NCI-H510A (cell line): ENCODE measurements around the gene BIRC6.
"Not testable (repeated sequence)": the region's sequence is repeated elsewhere in the genome, so short reads cannot be mapped to it uniquely, and the experiment has no call there.

Experiments used
- DNase-seq: peaks from one replicate; lab custom pipeline; 2025; lab: John Stamatoyannopoulos, UW

The BIRC6 gene

GRCh38 chr2:32506446-32506845, 149.6 kb downstream of the BIRC6 start:
- DNase-seq, result no peak

GRCh38 chr2:32514946-32515345, 158.1 kb downstream of the BIRC6 start:
- no peak for DNase-seq

DNA sequence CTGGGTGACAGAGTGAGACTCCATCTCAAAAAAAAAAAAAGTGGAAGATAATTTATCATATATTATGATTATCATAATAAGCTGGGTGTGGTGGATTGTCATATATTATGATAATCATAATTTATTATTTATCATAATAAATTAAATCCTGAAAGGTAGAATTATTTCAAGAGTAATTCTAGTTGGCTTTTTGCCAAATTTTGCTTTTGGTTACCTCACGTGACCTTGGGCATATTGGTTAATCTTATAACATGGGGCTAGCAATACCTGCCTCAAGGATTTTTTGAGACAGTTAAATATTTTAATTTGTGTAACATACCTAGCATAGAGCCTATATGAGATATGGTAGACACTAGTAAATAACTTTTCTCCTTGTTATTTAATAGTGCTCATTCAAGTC, 159.7 kb downstream of the BIRC6 start:
- DNase-seq, result no peak

DNA sequence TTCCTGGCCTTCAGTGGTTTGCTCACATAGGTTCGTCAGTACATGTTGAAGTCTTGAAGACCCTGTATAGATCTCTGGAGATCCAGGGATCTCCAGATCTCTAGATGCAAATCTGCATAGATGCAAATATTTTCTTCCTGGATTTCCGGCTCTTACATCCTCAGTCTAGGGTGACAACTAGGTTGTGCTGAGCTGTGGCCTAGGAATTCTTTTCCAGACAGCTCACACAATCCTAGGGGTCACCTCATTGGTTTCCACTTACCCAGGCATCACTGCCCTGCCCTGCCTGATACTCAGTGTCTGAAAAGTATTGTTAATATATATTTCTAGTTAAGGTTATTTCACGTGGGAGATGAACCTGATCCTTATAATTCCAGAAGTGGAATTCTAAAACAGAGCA, 165.9 kb downstream of the BIRC6 start:
- DNase-seq, result no peak

- DNase-seq, result no peak
These were observed 166.9 kb downstream of the BIRC6 start for GRCh38 chr2:32523686-32524085.

DNA sequence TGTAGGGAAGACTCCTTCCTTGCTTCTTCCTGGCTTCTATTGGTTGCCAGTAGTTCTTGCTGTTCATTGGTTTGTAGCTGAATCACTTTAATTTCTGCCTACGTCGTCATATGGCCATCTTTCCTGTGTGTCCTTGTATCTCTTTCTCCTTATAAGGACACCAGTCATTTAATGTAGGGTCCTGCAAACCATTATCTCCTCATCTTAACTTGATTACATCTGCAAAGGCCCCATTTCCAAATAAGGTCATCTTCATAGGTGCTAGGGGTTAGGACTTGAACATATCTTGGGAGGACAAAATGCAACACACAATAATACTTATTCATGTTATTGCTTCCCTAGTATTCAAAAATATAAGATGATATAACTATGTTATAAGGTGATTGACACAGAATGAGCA, 175.5 kb downstream of the BIRC6 start:
- DNase-seq, result no peak

DNA sequence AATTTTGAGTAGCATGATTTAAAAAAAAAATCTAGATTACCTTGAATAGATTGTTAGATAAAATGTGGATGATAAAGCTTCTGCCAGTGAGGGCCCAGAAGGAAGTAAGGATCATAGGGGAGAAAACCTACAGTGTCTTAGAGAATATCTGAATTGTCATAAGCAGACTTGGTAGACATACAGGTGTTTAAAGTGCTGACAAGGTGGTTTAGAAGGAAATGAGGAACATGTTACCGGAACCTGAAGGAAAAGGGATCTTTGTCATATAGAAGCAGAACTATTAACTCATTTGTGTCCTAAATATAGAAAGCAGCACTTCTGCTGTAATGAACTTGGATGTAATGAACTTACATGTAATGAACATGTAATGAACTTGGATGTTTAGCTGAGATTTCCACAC, 176.1 kb downstream of the BIRC6 start:
- DNase-seq, result no peak

- no peak for DNase-seq
These were observed 178.0 kb downstream of the BIRC6 start for GRCh38 chr2:32534831-32535230.

DNA sequence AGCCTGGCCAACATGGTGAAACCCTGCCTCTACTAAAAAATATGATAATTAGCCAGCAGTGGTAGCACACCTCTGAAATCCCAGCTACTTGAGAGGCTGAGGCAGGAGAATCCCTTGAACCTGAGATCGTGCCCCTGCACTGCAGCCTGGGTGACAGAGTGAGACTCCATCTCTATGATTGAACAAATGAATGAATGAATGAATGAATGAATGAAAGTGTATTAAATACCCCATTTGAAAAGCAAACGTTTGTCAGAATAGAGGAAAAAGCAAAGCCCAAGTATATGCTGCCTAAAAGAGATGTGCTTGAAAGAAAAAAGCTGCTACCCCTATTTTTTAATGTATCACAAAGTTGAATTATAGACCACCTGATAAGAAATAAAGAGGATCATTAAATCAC, 181.9 kb downstream of the BIRC6 start:
- no peak for DNase-seq

DNA sequence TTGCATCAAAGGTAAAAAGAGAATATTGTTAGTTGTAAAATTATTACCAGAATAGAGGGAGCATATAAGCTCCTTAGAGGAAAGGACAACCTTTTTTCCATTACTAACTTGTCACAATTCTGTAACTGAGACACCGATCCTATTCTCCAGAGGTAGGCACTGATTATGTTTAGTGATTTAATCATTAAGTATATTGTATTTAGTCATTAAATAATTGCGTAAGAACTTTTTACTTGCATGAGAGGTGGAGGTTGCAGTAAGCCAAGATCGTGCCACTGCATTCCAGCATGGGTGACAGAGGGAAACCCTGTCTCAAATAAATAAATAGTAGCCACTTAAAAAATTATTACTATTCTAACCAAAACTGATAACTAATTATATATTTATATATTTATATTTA, 195.7 kb downstream of the BIRC6 start:
- DNase-seq, result not testable (repeated sequence)

DNA sequence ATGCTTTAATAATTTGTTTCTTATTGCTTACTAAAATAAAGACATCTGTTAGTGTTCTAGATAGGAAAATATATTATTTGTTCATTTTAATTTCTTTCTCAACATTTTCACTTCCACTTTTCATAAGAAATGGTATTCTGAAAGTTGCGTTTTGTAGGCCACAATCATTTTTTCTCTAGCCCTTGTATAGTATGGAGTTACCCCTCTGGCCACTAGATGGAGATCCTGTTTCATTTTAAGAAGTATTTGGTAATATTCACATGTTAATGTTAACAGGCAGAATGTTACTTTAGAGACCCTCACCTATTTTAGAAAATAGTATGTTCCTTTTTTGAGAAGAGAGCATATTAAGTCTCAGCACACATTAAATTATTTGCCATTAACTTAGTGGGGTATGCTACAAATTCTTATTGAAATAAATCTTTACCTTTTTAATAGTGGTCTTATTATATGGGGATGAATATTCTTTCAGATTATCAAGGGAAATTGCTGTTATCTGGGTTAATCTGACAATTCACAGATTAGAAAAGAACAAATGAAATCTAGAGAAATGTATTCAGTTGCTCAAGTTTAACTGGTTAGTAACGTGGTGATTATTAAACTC, 197.1 kb downstream of the BIRC6 start:
- no peak for DNase-seq

DNA sequence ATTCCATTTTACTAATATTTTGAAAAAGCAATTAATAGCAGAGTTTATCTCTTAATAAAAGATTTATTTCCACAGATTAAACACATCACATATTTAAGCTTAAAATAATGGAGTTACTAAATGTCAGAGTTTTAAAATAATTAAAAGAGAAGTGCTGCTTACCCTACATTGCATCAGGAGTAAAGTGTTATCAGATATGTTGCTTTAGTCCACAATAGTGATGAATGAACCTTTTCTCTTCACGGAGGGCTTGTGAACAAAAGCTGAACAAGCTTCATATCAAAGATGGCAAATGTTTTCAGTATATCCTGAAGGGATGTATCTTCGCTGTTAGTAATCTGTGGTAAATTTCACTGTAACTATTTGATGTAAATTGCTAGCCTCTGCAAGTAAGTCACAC, 201.7 kb downstream of the BIRC6 start:
- no peak for DNase-seq

GRCh38 chr2:32559136-32559535, 202.3 kb downstream of the BIRC6 start:
- DNase-seq, result no peak

DNA sequence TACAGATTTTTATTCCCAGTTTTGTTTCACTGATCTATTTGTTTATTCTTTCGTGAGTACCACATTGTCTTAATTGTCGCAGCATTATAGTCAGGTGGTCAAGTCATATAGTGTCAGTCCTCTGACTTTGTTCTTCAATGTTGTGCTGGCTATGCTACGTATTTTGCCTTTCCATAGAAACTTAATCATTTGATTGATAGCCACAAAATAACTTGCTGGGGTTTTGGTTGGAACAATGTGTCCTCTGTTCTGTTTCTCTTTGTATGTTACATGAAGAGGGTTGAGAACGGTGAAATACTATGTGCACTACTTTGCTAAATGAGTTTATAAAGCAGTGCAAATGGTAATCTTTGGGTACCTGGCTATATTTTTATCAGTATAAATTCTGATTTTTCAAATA, 206.1 kb downstream of the BIRC6 start:
- DNase-seq, result no peak

GRCh38 chr2:32564417-32565035, 207.7 kb downstream of the BIRC6 start:
- no peak for DNase-seq

DNA sequence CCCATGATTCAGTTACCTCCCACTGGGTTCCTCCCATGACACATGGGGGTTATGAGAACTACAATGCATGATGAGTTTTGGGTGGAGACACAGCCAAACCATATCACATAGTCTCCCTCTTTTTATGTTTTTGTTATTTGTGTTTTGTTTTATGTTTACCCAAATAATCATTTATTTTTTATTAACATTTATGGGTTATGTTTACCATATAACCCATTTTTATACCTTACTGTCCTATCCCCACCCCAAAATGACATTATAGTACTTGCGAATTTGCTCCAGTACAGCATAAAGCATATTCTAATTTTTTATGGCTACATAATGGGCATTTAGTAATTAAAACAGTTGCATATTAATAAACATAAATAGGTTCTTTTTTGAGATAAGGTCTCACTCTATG, 209.1 kb downstream of the BIRC6 start:
- no peak for DNase-seq

DNA sequence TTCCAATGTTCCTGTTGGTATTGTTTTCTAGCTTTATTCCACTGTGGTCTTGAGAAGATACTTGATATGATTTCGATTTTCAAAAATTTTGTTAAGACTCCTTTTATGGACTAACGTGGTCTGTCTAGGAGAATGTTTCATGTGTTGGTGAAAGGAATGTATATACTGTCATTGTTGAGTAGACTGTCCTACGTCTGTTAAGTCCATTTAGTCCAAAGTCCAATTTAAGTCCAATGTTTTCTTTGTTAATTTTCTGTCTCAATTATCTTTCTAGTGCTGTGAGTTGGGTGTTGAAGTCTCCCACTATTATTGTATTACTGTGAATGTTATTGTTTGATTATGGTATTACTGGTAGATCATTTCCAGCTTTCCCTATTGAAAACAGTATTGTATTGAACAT, 215.2 kb downstream of the BIRC6 start:
- DNase-seq, result no peak

DNA sequence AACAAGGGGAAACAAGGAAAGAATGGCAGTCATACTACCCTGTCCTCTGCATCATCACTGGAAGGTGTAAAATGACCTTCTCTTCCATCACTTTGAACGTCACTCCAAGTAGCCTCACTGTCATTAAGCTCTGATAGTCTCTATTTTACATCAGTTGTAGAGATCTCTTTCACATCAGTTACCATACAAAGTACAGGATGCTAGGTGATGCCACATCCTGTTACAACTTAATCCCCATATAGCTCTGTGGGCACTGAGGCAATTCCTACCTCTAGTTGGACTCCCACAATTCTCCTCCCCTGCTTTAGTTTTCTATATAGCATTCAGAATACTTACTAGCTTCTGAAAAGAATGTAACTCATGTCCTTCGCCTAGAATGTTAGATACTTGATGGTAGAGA, 215.9 kb downstream of the BIRC6 start:
- DNase-seq, result no peak

DNA sequence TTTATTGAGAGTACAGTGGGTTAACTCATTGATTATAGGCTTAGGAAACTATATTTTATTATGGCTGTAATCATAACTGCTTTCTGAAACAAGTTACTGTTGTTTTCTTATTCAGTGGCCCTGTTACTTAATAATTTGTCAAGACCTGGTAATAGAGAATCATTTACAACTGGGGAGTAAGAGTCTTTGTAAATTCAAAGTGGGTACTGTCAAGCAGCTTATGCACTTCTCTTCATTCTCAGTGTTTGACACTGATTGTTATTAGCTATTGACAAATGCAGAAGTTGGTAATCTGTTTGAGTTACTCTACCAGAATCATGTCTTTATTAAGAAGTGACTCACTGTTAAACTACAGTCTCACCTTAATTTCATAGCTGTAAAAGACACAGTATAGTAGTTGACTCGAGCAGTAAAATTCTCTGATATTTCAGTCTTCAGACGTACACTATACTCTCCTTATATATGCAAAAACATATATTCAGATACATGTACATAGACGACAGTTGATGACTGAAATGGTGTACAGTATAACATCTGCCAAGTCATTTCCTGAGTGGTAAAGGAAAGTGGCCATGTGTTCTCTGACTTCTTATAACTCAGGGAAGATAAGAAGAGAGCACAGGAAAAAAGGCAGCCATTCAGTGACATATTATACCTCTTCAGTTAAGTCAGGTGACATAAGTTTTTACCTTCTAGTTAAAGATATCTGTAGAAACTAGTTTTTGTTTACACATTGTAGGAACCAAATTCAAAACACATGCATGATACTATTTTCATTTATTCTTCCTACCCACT, 235.0 kb downstream of the BIRC6 start:
- DNase-seq, result no peak

GRCh38 chr2:32594573-32594972, 237.8 kb downstream of the BIRC6 start:
- no peak for DNase-seq

DNA sequence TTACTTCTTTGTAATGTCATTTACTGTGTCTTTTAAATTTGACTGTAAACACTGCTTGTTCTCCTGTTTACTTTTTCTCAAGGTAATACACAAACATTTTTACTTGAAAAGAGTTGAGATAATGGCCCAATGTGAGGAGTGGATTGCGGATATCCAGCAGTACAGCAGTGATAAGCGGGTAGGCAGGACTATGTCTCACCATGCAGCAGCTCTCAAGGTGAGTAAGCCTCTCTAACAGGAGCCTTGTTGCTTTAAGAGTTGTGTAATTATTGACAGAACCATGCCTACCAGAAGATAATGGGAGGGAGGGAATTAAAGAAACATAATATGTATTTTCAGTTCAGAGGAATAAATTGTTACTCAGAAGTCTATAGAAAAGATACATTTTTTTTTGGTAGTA, 254.5 kb downstream of the BIRC6 start:
- DNase-seq, result no peak

DNA sequence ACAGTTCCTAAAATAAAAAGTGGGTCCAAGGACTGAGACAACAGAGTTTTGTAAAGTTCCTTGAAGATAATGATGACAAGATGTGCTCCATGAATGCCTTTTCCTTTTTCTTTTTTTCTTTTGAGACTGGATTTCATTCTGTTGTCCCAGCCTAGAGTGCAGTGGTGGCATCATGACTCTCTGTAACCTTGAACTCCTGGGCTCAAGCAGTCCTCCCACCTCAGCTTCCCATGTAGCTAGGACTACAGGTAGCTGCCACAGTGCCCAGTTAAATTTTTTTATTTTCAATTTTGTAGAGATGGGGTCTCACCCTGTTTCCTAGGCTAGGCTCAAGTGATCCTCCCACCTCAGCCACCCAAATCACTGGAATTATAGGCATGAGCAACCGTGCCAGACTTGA, 254.9 kb downstream of the BIRC6 start:
- no peak for DNase-seq

GRCh38 chr2:32614084-32614483, 257.3 kb downstream of the BIRC6 start:
- DNase-seq, result no peak
